Neural cell (in vitro differentiated cells): ENCODE measurements around the gene JDP2. TPM values are rescaled to one million over a fixed set of nuclear protein-coding genes. Genes with fewer than 3 reads are reported as not detected.

Source experiments
- H2AFZ ChIP-seq: fragments of 200-600, 300-800 bp; sonication (generic), shearing (Covaris generic); 2 replicates; pipeline ENCODE4 v1.6.0; 2014; ENCODE audit warnings: low read depth, mild to moderate bottlenecking, antibody characterized with exemption, low read length, moderate library complexity
- H3F3A ChIP-seq: fragments of 200-600 bp; shearing (Covaris generic); 2 replicates; pipeline ENCODE4 v1.6.1; 2016; ENCODE audit warnings: mild to moderate bottlenecking, moderate library complexity, mixed read lengths, antibody characterized with exemption, low read length; ENCODE audit not compliant: insufficient read depth, poor library complexity, severe bottlenecking
- H3K27ac ChIP-seq: fragments of 200-600, 300-800 bp; sonication (generic), shearing (Covaris generic); 2 replicates; pipeline ENCODE4 v1.5.1; 2014; ENCODE audit warnings: mild to moderate bottlenecking, low read length, moderate library complexity
- H3K27me3 ChIP-seq: fragments of 300-800, 200-600 bp; sonication (generic), shearing (Covaris generic); 2 replicates; pipeline ENCODE4 v1.6.0; 2014; ENCODE audit warnings: mild to moderate bottlenecking, low read depth, low read length, moderate library complexity; ENCODE audit not compliant: insufficient read depth
- H3K36me3 ChIP-seq: fragments of 300-800, 200-600 bp; sonication (generic), shearing (Covaris generic); 2 replicates; pipeline ENCODE4 v1.5.1; 2014; ENCODE audit warnings: mild to moderate bottlenecking, antibody characterized with exemption, low read length, moderate library complexity; ENCODE audit not compliant: insufficient read depth
- H3K4me2 ChIP-seq: fragments of 300-800, 200-600 bp; sonication (generic), shearing (Covaris generic); 2 replicates; pipeline ENCODE4 v1.6.0; 2014; ENCODE audit warnings: mild to moderate bottlenecking, low read length
- H3K4me3 ChIP-seq: fragments of 300-800, 200-600 bp; sonication (generic), shearing (Covaris generic); 2 replicates; pipeline ENCODE4 v1.5.1; 2014; ENCODE audit warnings: mild to moderate bottlenecking, low read length, moderate library complexity
- H3K79me2 ChIP-seq: fragments of 200-600 bp; shearing (Covaris generic); replicated peaks from 2 replicates; pipeline ENCODE4 v1.6.0; 2014; ENCODE audit warnings: mild to moderate bottlenecking, low read length, moderate library complexity; ENCODE audit not compliant: insufficient read depth
- H3K9ac ChIP-seq: fragments of 300-800, 200-600 bp; sonication (generic), shearing (Covaris generic); 2 replicates; pipeline ENCODE4 v1.6.1; 2016; ENCODE audit warnings: mild to moderate bottlenecking, low read length, mixed read lengths
- H3K9me2 ChIP-seq: fragments of 200-600 bp; shearing (Covaris generic); 2 replicates; pipeline ENCODE4 v1.6.1; 2016; ENCODE audit warnings: mild to moderate bottlenecking, low read length, mixed read lengths; ENCODE audit not compliant: insufficient read depth
- H3K9me3 ChIP-seq: fragments of 200-600, 300-800 bp; sonication (generic), shearing (Covaris generic); 2 replicates; pipeline ENCODE4 v1.6.1; 2016; ENCODE audit warnings: mild to moderate bottlenecking, mixed run types, low read length, moderate library complexity, mixed read lengths
- H4K20me1 ChIP-seq: fragments of 200-600 bp; shearing (Covaris generic); 2 replicates; pipeline ENCODE4 v1.6.1; 2016; ENCODE audit warnings: mild to moderate bottlenecking, mixed run types; ENCODE audit not compliant: insufficient read depth
- CTCF ChIP-seq: fragments of 450-650 bp; IDR thresholded peaks from 2 replicates; pipeline ENCODE4 v1.5.1; 2014; ENCODE audit warnings: antibody characterized with exemption, mild to moderate bottlenecking, moderate library complexity; ENCODE audit not compliant: poor library complexity, severe bottlenecking
- EP300 ChIP-seq: fragments of 450-650 bp; conservative IDR thresholded peaks from 2 replicates; pipeline ENCODE4 v1.6.1; 2014; ENCODE audit warnings: antibody characterized with exemption, mild to moderate bottlenecking, moderate library complexity; ENCODE audit not compliant: poor library complexity, severe bottlenecking
- EZH2 ChIP-seq: fragments of 200-600, 300-800 bp; shearing (Covaris generic), sonication (generic); IDR thresholded peaks from 2 replicates; pipeline ENCODE4 v1.6.1; 2014; ENCODE audit warnings: antibody characterized with exemption, low read length, borderline replicate concordance, mild to moderate bottlenecking; ENCODE audit not compliant: insufficient read depth, poor library complexity, severe bottlenecking
- MXI1 ChIP-seq: fragments of 450-650 bp; conservative IDR thresholded peaks from 2 replicates; pipeline ENCODE4 v1.6.1; 2014; ENCODE audit warnings: antibody characterized with exemption, mild to moderate bottlenecking; ENCODE audit not compliant: poor library complexity, severe bottlenecking
- POLR2AphosphoS5 ChIP-seq: IDR thresholded peaks from 2 replicates; pipeline ENCODE4 v1.6.1; 2012
- RAD21 ChIP-seq: fragments of 450-650 bp; conservative IDR thresholded peaks from 2 replicates; pipeline ENCODE4 v1.6.1; 2014; ENCODE audit warnings: antibody characterized with exemption, mild to moderate bottlenecking, moderate library complexity
- REST ChIP-seq: IDR thresholded peaks from 2 replicates; pipeline ENCODE4 v1.6.1; 2012; ENCODE audit warnings: borderline replicate concordance
- SMC3 ChIP-seq: fragments of 450-650 bp; conservative IDR thresholded peaks from 2 replicates; pipeline ENCODE4 v1.6.1; 2014; ENCODE audit warnings: antibody characterized with exemption, mild to moderate bottlenecking, moderate library complexity; ENCODE audit not compliant: poor library complexity
- TAF1 ChIP-seq: IDR thresholded peaks from 2 replicates; pipeline ENCODE4 v1.6.1; 2012; ENCODE audit warnings: low read depth
- polyA plus RNA-seq: library from polyadenylated mRNA; depleted of rRNA; stranded (reverse); fragments of >200 nt; gene quantifications from 2 replicates; pipeline ENCODE4 v1.2.3, GENCODE V29; 2014

Gene JDP2
- polyA plus RNA-seq, 1 donor from 2014 or later: 20.3 TPM

- H3K4me2 ChIP-seq: no peak overlapping the region
- no peaks in the 10 kb centered on the region for H3K27me3 ChIP-seq
Observed at GRCh38 chr14:75494896-75495295, 67.1 kb downstream of the JDP2 start.

DNA sequence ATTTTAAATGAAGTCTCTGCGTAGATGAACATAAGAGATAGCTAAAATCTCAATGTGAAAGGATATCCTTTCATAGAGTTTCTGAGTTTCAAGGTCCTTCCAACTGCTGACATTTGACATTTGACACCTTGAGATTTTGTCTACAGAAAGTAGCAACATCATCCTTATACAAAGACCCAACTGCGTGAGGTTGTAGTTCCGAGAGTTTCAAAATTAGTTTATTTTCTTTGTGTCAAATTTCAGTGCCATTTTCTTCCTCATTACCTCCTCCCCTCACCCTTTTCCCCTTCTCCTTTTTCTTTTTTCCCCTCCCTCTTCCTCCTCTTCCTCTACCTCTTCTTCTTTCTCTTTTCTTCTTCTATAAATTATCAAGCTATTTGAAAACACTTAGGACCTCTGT lies 67.6 kb downstream of the JDP2 start:
- Histone ChIP-seq H3K27ac (no peak overlapping the region), H3K4me3 (no peak overlapping the region), H3K9me3 (no peaks in the 10 kb centered on the region), H3F3A (no peaks in the 10 kb centered on the region), H3K27me3 (no peaks in the 10 kb centered on the region), H3K4me2 (no peak overlapping the region), H3K79me2 (no peaks in the 10 kb centered on the region), H3K9ac (no peak overlapping the region), H2AFZ (no peak overlapping the region), H4K20me1 (no peaks in the 10 kb centered on the region), H3K36me3 (no peaks in the 10 kb centered on the region), H3K9me2 (no peaks in the 10 kb centered on the region)
- TF ChIP-seq EZH2: no peak
- TF ChIP-seq RAD21: no peak

More at GRCh38 chr14:75494896-75495295, 67.1 kb downstream of the JDP2 start:
- H3K9me2 ChIP-seq: no peaks in the 10 kb centered on the region
- H3K79me2 ChIP-seq: no peaks in the 10 kb centered on the region
- TF ChIP-seq MXI1 (no peak), SMC3 (no peak), CTCF (no peak), RAD21 (no peak), EP300 (no peak), REST (no peak), POLR2AphosphoS5 (no peak), TAF1 (no peak), EZH2 (no peak)
- no peak overlapping the region for H3K4me3 ChIP-seq
- H2AFZ ChIP-seq: no peak overlapping the region
- H3K9me3 ChIP-seq: no peaks in the 10 kb centered on the region
- H3K36me3 ChIP-seq: no peaks in the 10 kb centered on the region
- no peaks in the 10 kb centered on the region for H4K20me1 ChIP-seq
- H3K27ac ChIP-seq: no peak overlapping the region
- H3K9ac ChIP-seq: no peak overlapping the region
- no peaks in the 10 kb centered on the region for H3F3A ChIP-seq

- no peak overlapping the region for H3K4me2 ChIP-seq
- no peaks in the 10 kb centered on the region for H3K79me2 ChIP-seq
- no peak overlapping the region for H2AFZ ChIP-seq
- H3F3A ChIP-seq: no peaks in the 10 kb centered on the region
- H3K36me3 ChIP-seq: no peaks in the 10 kb centered on the region
- H3K27ac ChIP-seq: no peak overlapping the region
- no peaks in the 10 kb centered on the region for H4K20me1 ChIP-seq
- TF ChIP-seq REST (no peak), CTCF (no peak), MXI1 (no peak), RAD21 (no peak)
- H3K27me3 ChIP-seq: no peaks in the 10 kb centered on the region
- H3K9ac ChIP-seq: no peak overlapping the region
- H3K9me3 ChIP-seq: no peaks in the 10 kb centered on the region
- H3K4me3 ChIP-seq: no peak overlapping the region
- H3K9me2 ChIP-seq: no peaks in the 10 kb centered on the region
Observed at GRCh38 chr14:75495882-75496281, 68.1 kb downstream of the JDP2 start.
